Spleen (tissue), 11 donors: ENCODE data around the gene TRERF1. TPM values are rescaled to one million over a fixed set of nuclear protein-coding genes. Genes with fewer than 3 reads are reported as not detected.

Source experiments
- DNase-seq: peaks from one replicate; pipeline ENCODE4 v3.0.0-alpha.2; 2020
- H3K27ac ChIP-seq, 8 donors: fragments of 200-600 bp; sonication (generic) in 7 of 8; 1 replicate in 4 of 8; 2 replicates in 4 of 8; pipeline versions ENCODE4 v1.5.0 to v1.8.0; 2016 to 2021; ENCODE audit warnings: inconsistent platforms in 4 of 8, mild to moderate bottlenecking in 4 of 8, moderate library complexity in 1 of 8
- H3K27me3 ChIP-seq, 7 donors: fragments of 200-600 bp; sonication (generic) in 6 of 7; replicated peaks in 1 of 7; 1 replicate in 4 of 7; 2 replicates in 3 of 7; pipeline versions ENCODE4 v1.5.0 to v1.8.0; 2016 to 2021; ENCODE audit warnings: inconsistent platforms in 3 of 7, mild to moderate bottlenecking in 1 of 7
- H3K36me3 ChIP-seq, 6 donors: fragments of 200-600 bp; sonication (generic) in 5 of 6; 1 replicate in 4 of 6; 2 replicates in 2 of 6; pipeline versions ENCODE4 v1.5.0 to v1.8.0; 2016 to 2021; ENCODE audit warnings: inconsistent platforms in 2 of 6
- H3K4me1 ChIP-seq, 6 donors: fragments of 200-600 bp; sonication (generic) in 5 of 6; 1 replicate in 3 of 6; 2 replicates in 3 of 6; pipeline versions ENCODE4 v1.5.0 to v1.8.0; 2016 to 2021; ENCODE audit warnings: inconsistent platforms in 3 of 6
- H3K4me3 ChIP-seq, 8 donors: fragments of 200-600 bp; sonication (generic) in 7 of 8; 1 replicate in 4 of 8; 2 replicates in 4 of 8; pipeline versions ENCODE4 v1.5.0 to v1.8.0; 2016 to 2021; ENCODE audit warnings: inconsistent platforms in 4 of 8, mild to moderate bottlenecking in 4 of 8, moderate library complexity in 2 of 8
- H3K9me3 ChIP-seq, 8 donors: fragments of 200-600 bp; sonication (generic) in 7 of 8; 1 replicate in 4 of 8; 2 replicates in 4 of 8; pipeline versions ENCODE4 v1.5.0 to v1.8.0; 2016 to 2021; ENCODE audit warnings: inconsistent platforms in 4 of 8
- POLR2A ChIP-seq, 3 donors: fragments of 450-650 bp; IDR thresholded peaks; one replicate each; pipeline ENCODE4 v1.5.1; 2017; ENCODE audit warnings: antibody characterized with exemption in 3 of 3, mild to moderate bottlenecking in 1 of 3
- POLR2AphosphoS5 ChIP-seq, 3 donors: sonication (generic); formaldehyde crosslinking; IDR thresholded peaks; one replicate each; pipeline ENCODE4 v1.5.1; 2017; ENCODE audit warnings: antibody characterized with exemption in 3 of 3
- WGBS, 5 donors: extraction: QIAGEN DNeasy Blood & Tissue Kit in 3 of 5; methylation state at CpG; one replicate each; pipeline versions ENCODE4 v1.1.5 to v1.1.7; 2013 to 2018; 5-methylcytosine and 5-hydroxymethylcytosine counted together
- intact Hi-C: fragments of 100-400 bp; cut with DNase I; formaldehyde crosslinking; loops from one replicate; pipeline ENCODE4 v1.15.0; 2023; ENCODE audit warnings: low total_unique reads
- polyA plus RNA-seq, 3 donors: library from polyadenylated mRNA; stranded (reverse); fragments of 200-250 nt; gene quantifications; one replicate each; pipeline ENCODE4 v1.2.1, GENCODE V29; 2013
- total RNA-seq, 7 donors: library from RNA; depleted of rRNA in 3 of 7; stranded (reverse); fragments of >200 nt in 3 of 7; fragmentation: NEBNext Ultra II Directional in 4 of 7; extraction: Animal tissue kit (Norgen Biotek cat#: 25700) in 4 of 7; gene quantifications; one replicate each; pipeline versions ENCODE4 v1.1.0 to v1.2.1, GENCODE V29; 2016 to 2021
- TF ChIP-seq, protein P1 (sequence below), 11 experiments: fragments of 200-600 bp in 7 of 11; fragments of 450-650 bp in 4 of 11; sonication (generic) in 4 of 11; IDR thresholded peaks in 8 of 11; conservative IDR thresholded peaks in 3 of 11; 1 replicate in 7 of 11; 2 replicates in 4 of 11; pipeline versions ENCODE4 v1.4.0 to v1.8.0; 2016 to 2021; ENCODE audit warnings: antibody characterized with exemption in 11 of 11, inconsistent platforms in 4 of 11, mild to moderate bottlenecking in 1 of 11
- donor health status: healthy with polysubstance abuse.
- donor health status: DM: no; HTN: no; CAD: no; lungs with moderate emphysema.
- donor health status: DM: no; HTN: no; CAD: no.
- donor health status: Bipolar disorder and iron deficiency.
- donor health status: healthy.
- donor health status: DM: no; HTN: no; CAD: no.
- donor health status: DM: yes; HTN: yes; CAD: no.

TRERF1 gene
- total and polyA plus RNA-seq, 10 donors, result 1.5 to 16.9 (median 12.4) TPM

GRCh38 chr6:42372699-42373098 is 79.0 kb downstream of the TRERF1 start:
- DNase-seq, result no peak
- H3K4me3 ChIP-seq, result no peak overlapping the region
- WGBS, 5 donors, result 55 to 69% (median 56%) methylated on average over 4 of the region's 4 CpGs
- peaks cover 5 to 86% (median 59%) of the 10 kb centered on the region in 6 donors for H3K4me1 ChIP-seq
- no peaks in the 10 kb centered on the region for H3K36me3 ChIP-seq
- no peaks in the 10 kb centered on the region for H3K27me3 ChIP-seq
- no peaks in the 10 kb centered on the region for H3K9me3 ChIP-seq
- H3K27ac ChIP-seq, result peak overlapping the region in 5 of 8 donors; percentile 69 to 97 (median 76)
- intact Hi-C loops, result no loop called here
- TF ChIP-seq POLR2AphosphoS5 (IDR thresholded peaks at IDR 0.05) (no peak), POLR2A (IDR thresholded peaks at IDR 0.05) (no peak)
- TF ChIP-seq, protein P1, sequence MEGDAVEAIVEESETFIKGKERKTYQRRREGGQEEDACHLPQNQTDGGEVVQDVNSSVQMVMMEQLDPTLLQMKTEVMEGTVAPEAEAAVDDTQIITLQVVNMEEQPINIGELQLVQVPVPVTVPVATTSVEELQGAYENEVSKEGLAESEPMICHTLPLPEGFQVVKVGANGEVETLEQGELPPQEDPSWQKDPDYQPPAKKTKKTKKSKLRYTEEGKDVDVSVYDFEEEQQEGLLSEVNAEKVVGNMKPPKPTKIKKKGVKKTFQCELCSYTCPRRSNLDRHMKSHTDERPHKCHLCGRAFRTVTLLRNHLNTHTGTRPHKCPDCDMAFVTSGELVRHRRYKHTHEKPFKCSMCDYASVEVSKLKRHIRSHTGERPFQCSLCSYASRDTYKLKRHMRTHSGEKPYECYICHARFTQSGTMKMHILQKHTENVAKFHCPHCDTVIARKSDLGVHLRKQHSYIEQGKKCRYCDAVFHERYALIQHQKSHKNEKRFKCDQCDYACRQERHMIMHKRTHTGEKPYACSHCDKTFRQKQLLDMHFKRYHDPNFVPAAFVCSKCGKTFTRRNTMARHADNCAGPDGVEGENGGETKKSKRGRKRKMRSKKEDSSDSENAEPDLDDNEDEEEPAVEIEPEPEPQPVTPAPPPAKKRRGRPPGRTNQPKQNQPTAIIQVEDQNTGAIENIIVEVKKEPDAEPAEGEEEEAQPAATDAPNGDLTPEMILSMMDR (IDR thresholded peaks at IDR 0.05 in 8 of 11, conservative IDR thresholded peaks at IDR 0.05 in 3 of 11), result no peak

DNA sequence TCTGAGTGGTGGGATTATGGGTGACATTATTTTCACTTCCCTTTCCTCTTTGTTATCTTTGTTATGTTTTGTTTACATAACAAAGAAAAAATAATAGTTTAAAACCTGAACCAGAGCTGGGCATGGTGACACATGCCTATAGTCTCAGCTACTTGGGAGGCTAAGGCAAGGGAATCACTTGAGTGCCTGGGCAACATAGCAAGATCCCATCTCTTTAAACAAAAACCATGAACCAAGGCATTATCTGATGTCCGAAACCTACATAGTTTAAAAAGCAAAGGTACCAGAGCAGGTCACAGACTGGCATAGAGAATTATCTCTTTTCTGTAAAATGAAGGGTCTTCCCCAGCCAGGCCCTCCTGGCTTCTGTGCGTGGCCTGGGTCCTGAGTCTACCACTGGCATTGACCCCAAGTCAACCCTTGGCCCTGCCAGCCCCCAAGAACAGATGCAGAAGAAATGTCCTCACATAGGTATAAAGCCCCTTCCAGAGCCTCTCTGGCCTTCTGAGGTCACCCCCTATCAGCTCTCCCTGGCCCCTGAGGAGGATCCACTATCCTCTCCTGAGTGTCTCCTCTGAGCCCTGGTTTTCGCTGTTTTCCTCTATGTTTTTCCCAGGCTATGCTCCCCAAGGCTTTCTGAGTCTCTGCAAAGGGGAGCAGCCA is 81.3 kb downstream of the TRERF1 start:
- Histone ChIP-seq H3K36me3 (no peaks in the 10 kb centered on the region), H3K9me3 (no peaks in the 10 kb centered on the region), H3K4me3 (no peak overlapping the region), H3K4me1 (peaks cover 21 to 96% (median 74%) of the 10 kb centered on the region in 6 donors), H3K27ac (peak overlapping the region in 4 of 8 donors; percentile 83 to 97 (median 92)), H3K27me3 (no peaks in the 10 kb centered on the region)
- DNase-seq, result no peak
- TF ChIP-seq POLR2AphosphoS5 (IDR thresholded peaks at IDR 0.05) (no peak), POLR2A (IDR thresholded peaks at IDR 0.05) (no peak)
- TF ChIP-seq, protein P1 (IDR thresholded peaks at IDR 0.05 in 8 of 11, conservative IDR thresholded peaks at IDR 0.05 in 3 of 11), result no peak
- intact Hi-C loops, result no loop called here
- 94 to 100% (median 98%) methylated on average over 3 of the region's 3 CpGs for WGBS, 5 donors

GRCh38 chr6:42369568-42369967 is 82.2 kb downstream of the TRERF1 start:
- 65 to 88% (median 75%) methylated on average over 2 of the region's 2 CpGs for WGBS, 5 donors
- Histone ChIP-seq H3K9me3 (no peaks in the 10 kb centered on the region), H3K27me3 (no peaks in the 10 kb centered on the region), H3K4me3 (no peak overlapping the region), H3K27ac (peak overlapping the region in 7 of 8 donors; percentile 64 to 97 (median 83)), H3K36me3 (no peaks in the 10 kb centered on the region), H3K4me1 (peaks cover 21 to 96% (median 75%) of the 10 kb centered on the region in 6 donors)
- intact Hi-C loops, result no loop called here
- no peak for DNase-seq
- no peak for TF ChIP-seq POLR2A (IDR thresholded peaks at IDR 0.05)
- TF ChIP-seq, protein P1 (IDR thresholded peaks at IDR 0.05 in 8 of 11, conservative IDR thresholded peaks at IDR 0.05 in 3 of 11), result no peak
- no peak for TF ChIP-seq POLR2AphosphoS5 (IDR thresholded peaks at IDR 0.05)

GRCh38 chr6:42368181-42368580 is 83.5 kb downstream of the TRERF1 start:
- TF ChIP-seq POLR2A (IDR thresholded peaks at IDR 0.05), result no peak
- no peak for TF ChIP-seq POLR2AphosphoS5 (IDR thresholded peaks at IDR 0.05)
- TF ChIP-seq, protein P1 (IDR thresholded peaks at IDR 0.05 in 8 of 11, conservative IDR thresholded peaks at IDR 0.05 in 3 of 11), result no peak
- no peak for DNase-seq
- Histone ChIP-seq H3K36me3 (no peaks in the 10 kb centered on the region), H3K27me3 (no peaks in the 10 kb centered on the region), H3K4me1 (peaks cover 18 to 95% (median 67%) of the 10 kb centered on the region in 6 donors), H3K9me3 (no peaks in the 10 kb centered on the region), H3K27ac (peak overlapping the region; percentile 66 to 97 (median 86)), H3K4me3 (peak overlapping the region in 2 of 8 donors; percentile 4 to 55)
- intact Hi-C loops, result no loop called here
- WGBS, 5 donors, result 26 to 42% (median 28%) methylated on average over 7 of the region's 7 CpGs
